Cerebellar nuclear complex (tissue), 1 donor: ENCODE data around the gene CRLF2.
"Not testable (repeated sequence)": the region's sequence is repeated elsewhere in the genome, so short reads cannot be mapped to it uniquely, and the experiment has no call there.

Experiments used
- DNase-seq, 2 experiments: peaks; one replicate each; lab custom pipeline; 2025; lab: John Stamatoyannopoulos, UW

CRLF2 gene

GRCh38 chrX:1167466-1167865 lies 45.0 kb downstream of the CRLF2 start:
- DNase-seq: no peak

GRCh38 chrX:1165535-1166196 lies 46.8 kb downstream of the CRLF2 start:
- DNase-seq: no peak

GRCh38 chrX:1164322-1165288 lies 47.8 kb downstream of the CRLF2 start:
- no peak for DNase-seq

GRCh38 chrX:1163231-1163630 lies 49.2 kb downstream of the CRLF2 start:
- no peak for DNase-seq

GRCh38 chrX:1162119-1162916 lies 50.1 kb downstream of the CRLF2 start:
- DNase-seq: no peak

GRCh38 chrX:1159548-1159947 lies 52.9 kb downstream of the CRLF2 start:
- DNase-seq: no peak

- not testable (repeated sequence) for DNase-seq
Measured at GRCh38 chrX:1156681-1157455, 55.6 kb downstream of the CRLF2 start.

GRCh38 chrX:1153940-1154339 lies 58.5 kb downstream of the CRLF2 start:
- no peak for DNase-seq

GRCh38 chrX:1152090-1152489 lies 60.4 kb downstream of the CRLF2 start:
- no peak for DNase-seq

GRCh38 chrX:1151378-1152077 lies 60.9 kb downstream of the CRLF2 start:
- DNase-seq: no peak

GRCh38 chrX:1150569-1151347 lies 61.7 kb downstream of the CRLF2 start:
- DNase-seq: no peak

GRCh38 chrX:1147611-1148515 lies 64.6 kb downstream of the CRLF2 start:
- DNase-seq: no peak

- no peak for DNase-seq
Measured at GRCh38 chrX:1144293-1144692, 68.2 kb downstream of the CRLF2 start.
